ENCODE measurements around the gene ZNF771.
A peak's percentile ranks its signal among the peaks of the same experiment; 100 is the strongest.

DNA sequence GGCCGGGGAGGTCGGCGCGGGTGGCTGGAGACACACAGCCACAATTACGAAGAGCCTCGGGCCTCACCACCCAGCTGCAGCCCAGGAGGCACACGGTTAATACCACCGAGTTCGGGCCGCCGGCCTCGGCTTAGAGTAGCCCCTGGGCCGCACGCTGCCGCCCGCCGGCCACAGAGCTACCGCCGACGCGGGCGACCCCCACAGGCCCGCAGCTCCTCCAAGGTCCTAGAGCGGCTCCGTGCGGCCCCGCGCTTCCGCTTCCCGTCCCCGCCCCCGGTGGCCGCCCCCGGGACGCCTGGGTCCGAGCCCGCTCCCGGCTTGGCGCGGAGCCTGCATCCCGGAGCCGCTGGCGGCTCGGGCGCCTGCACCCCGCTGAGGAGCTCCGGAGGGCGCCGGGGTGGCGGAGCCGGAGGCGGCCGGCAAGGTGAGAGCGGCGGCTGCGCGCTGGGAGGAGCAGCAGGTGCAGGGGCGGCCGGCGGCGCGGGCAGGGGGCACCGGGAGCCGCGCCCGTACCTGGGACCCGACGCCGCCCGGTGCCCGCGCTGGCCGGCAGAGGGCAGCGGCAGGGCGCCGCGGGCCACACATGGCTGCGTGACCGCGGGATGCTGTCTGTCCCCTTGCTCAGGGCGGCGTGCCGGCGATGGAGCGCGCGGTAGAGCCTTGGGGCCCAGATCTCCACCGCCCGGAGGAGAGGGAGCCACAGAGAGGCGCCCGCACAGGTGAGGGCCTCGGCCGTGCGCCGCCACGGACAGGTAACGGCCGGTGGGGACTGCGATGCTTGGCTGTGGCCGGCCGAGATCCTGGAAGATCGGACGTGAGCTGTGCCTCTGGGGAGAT is 12.0 kb upstream of the ZNF771 start, which contains the start of gene ZNF48:
- TF ChIP-seq MEF2A (IDR thresholded peaks at IDR 0.05; ENCODE audit: control insufficient read depth, low read depth, low read length) = no peak
- TF ChIP-seq KAT8 (IDR thresholded peaks at IDR 0.05; ENCODE audit: low read depth) = no peak
- peak in 1 of 2 experiments; percentile 20; a peak in 1 of 4 replicates for TF ChIP-seq RAD21 (CRISPR knock-in tag; conservative IDR thresholded peaks at IDR 0.05 in 1 of 2, IDR thresholded peaks at IDR 0.05 in 1 of 2)
- TF ChIP-seq, protein P1, sequence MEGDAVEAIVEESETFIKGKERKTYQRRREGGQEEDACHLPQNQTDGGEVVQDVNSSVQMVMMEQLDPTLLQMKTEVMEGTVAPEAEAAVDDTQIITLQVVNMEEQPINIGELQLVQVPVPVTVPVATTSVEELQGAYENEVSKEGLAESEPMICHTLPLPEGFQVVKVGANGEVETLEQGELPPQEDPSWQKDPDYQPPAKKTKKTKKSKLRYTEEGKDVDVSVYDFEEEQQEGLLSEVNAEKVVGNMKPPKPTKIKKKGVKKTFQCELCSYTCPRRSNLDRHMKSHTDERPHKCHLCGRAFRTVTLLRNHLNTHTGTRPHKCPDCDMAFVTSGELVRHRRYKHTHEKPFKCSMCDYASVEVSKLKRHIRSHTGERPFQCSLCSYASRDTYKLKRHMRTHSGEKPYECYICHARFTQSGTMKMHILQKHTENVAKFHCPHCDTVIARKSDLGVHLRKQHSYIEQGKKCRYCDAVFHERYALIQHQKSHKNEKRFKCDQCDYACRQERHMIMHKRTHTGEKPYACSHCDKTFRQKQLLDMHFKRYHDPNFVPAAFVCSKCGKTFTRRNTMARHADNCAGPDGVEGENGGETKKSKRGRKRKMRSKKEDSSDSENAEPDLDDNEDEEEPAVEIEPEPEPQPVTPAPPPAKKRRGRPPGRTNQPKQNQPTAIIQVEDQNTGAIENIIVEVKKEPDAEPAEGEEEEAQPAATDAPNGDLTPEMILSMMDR (IDR thresholded peaks at IDR 0.05 in 2 of 3, conservative IDR thresholded peaks at IDR 0.05 in 1 of 3; ENCODE audit: insufficient read depth in 2 of 3, low read depth in 1 of 3, low read length in 3 of 3) = peak; percentile 12 to 55 (median 38); a peak in 3 of 6 replicates
- no peak for TF ChIP-seq ZNF444 (CRISPR knock-in tag; IDR thresholded peaks at IDR 0.05)
- TF ChIP-seq ZKSCAN8 (CRISPR knock-in tag; IDR thresholded peaks at IDR 0.05) = no peak
- no peak for TF ChIP-seq RBM22 (IDR thresholded peaks at IDR 0.05; ENCODE audit: low read depth, low read length, poor library complexity, severe bottlenecking)
- no peak for TF ChIP-seq IRF1 (CRISPR knock-in tag; IDR thresholded peaks at IDR 0.05; ENCODE audit: borderline replicate concordance)
- TF ChIP-seq MAZ (CRISPR knock-in tag; conservative IDR thresholded peaks at IDR 0.05 in 1 of 2, IDR thresholded peaks at IDR 0.05 in 1 of 2) = peak; percentile 67 to 81; a peak in 3 of 4 replicates
- TF ChIP-seq CHD1 (IDR thresholded peaks at IDR 0.05; ENCODE audit: low read length) = peak; percentile 34

Measured in K562 (cell line).